PC-9 (cell line): Measurements from ENCODE around the gene PALLD. TPM values are rescaled to one million over a fixed set of nuclear protein-coding genes. Genes with fewer than 3 reads are reported as not detected.

Experiments used
- BruUV-seq: library from RNA; stranded (reverse); fragments of 400-500 nt; replicated peaks from 2 replicates; lab custom pipeline; 2021; lab: Mats Ljungman, UMichigan
- CTCF ChIA-PET: fragments of 300-600 bp; sonication (Branson Sonifier 250); formaldehyde crosslinking; loops from one replicate; lab custom pipeline; 2022; ENCODE audit warnings: antibody characterized with exemption; lab: Charles Lee
- POLR2A ChIA-PET: fragments of 300-600 bp; sonication (Branson Sonifier 250); formaldehyde crosslinking; loops from one replicate; lab custom pipeline; 2022; ENCODE audit warnings: antibody characterized with exemption; ENCODE audit not compliant: unreplicated experiment; lab: Charles Lee
- DNase-seq, 2 experiments: peaks; one replicate each; pipeline versions ENCODE4 v3.0.0 to v3.0.0-alpha.2; 2015 to 2022; ENCODE audit warnings: mixed read lengths in 1 of 2
- H2AFZ ChIP-seq: fragments of 200-600 bp; sonication (generic); 2 replicates; pipeline ENCODE4 v1.8.1; 2017; ENCODE audit warnings: antibody characterized with exemption
- H3F3A ChIP-seq: fragments of 200-600 bp; sonication (generic); 2 replicates; pipeline ENCODE4 v1.8.1; 2017; ENCODE audit warnings: antibody characterized with exemption, mild to moderate bottlenecking, low read depth; ENCODE audit not compliant: insufficient read depth
- H3K27ac ChIP-seq: fragments of 200-600 bp; sonication (generic); 2 replicates; pipeline ENCODE4 v1.6.1; 2016; ENCODE audit warnings: mixed run types
- H3K27me3 ChIP-seq: fragments of 200-600 bp; sonication (generic); 2 replicates; pipeline ENCODE4 v1.6.1; 2016; ENCODE audit warnings: low read depth, mixed run types; ENCODE audit not compliant: insufficient read depth
- H3K36me3 ChIP-seq: fragments of 200-600 bp; sonication (generic); 2 replicates; pipeline ENCODE4 v1.6.1; 2016; ENCODE audit warnings: low read depth, mixed run types
- H3K4me1 ChIP-seq: fragments of 200-600 bp; sonication (generic); replicated peaks from 2 replicates; pipeline ENCODE4 v1.6.1; 2016; ENCODE audit warnings: mixed run types; ENCODE audit not compliant: insufficient read depth
- H3K4me2 ChIP-seq: fragments of 200-600 bp; sonication (generic); 2 replicates; pipeline ENCODE4 v1.6.1; 2017; ENCODE audit warnings: mixed run types
- H3K4me3 ChIP-seq: fragments of 200-600 bp; sonication (generic); 2 replicates; pipeline ENCODE4 v1.6.1; 2016; ENCODE audit warnings: mixed run types
- H3K79me2 ChIP-seq: fragments of 200-600 bp; sonication (generic); 2 replicates; pipeline ENCODE4 v1.6.1; 2017; ENCODE audit warnings: low read depth, mixed run types
- H3K9me2 ChIP-seq: fragments of 200-600 bp; sonication (generic); 2 replicates; pipeline ENCODE4 v1.8.1; 2017; ENCODE audit warnings: mild to moderate bottlenecking; ENCODE audit not compliant: insufficient read depth
- H3K9me3 ChIP-seq: fragments of 200-600 bp; sonication (generic); 2 replicates; pipeline ENCODE4 v1.8.1; 2016; ENCODE audit warnings: low read depth; ENCODE audit not compliant: insufficient read depth
- H4K20me1 ChIP-seq: fragments of 200-600 bp; sonication (generic); 2 replicates; pipeline ENCODE4 v1.8.1; 2017; ENCODE audit not compliant: insufficient read depth
- EZH2 ChIP-seq: fragments of 200-600 bp; sonication (generic); IDR thresholded peaks from 2 replicates; pipeline ENCODE4 v1.8.0; 2017; ENCODE audit warnings: antibody characterized with exemption, low read depth
- intact Hi-C: fragments of 100-400 bp; cut with micrococcal nuclease; formaldehyde crosslinking; loops from one replicate; pipeline ENCODE4 v1.10.0; 2022; ENCODE audit not compliant: unreplicated experiment
- total RNA-seq: library from RNA; stranded (reverse); gene quantifications from 2 replicates; pipeline ENCODE4 v1.2.3, GENCODE V29; 2021
- TF ChIP-seq, protein P1 (sequence below): fragments of 200-600 bp; sonication (generic); conservative IDR thresholded peaks from 2 replicates; pipeline ENCODE4 v1.6.1; 2017; ENCODE audit warnings: mixed run types, antibody characterized with exemption, mild to moderate bottlenecking, moderate library complexity

The PALLD gene
- total RNA-seq, 1 experiment from 2014 or later: 156 TPM

DNA sequence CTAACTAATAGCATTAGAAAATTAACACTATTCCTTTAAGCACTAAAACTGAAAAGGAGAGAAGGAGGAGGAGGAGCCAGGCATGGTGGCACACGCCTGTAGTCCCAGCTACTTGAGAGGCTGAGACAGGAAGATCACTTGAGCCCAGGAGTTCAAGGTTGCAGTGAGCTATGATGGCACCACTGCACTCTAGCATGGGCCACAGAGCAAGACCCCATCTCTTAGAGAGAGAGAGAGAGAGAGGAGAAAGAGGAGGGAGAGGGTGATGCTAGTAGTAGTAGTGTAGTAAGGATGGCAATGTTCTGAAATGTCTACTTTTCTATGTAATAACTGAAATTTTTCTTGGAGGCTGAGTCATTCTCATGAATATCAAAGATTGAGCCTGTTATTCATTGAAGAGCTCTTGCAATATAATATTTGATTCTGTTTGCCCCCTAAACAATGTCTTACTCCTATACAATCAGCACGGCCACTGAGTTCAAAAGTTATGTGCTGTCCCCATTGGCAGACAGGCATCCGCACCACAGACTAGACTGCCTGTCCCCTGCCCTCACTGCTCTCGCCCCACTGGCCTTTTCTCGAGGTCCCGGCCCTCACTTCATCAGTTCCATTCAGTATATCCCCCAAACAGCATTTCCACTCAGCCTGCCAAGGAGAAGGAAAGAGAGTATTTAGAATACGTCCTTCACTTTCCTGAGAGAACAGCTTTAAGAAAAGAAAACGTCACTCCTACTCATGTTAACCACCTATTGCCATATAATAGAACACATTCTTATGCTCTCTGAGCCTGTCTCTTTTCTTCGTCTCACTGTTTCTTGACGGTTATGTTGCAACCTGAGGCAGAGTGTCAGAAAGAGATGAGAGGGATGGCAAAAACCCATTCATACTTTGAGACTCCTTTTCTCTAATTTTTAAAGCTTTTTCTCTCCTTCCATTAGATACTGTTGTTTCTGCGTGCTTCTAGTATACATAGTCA is 238.1 kb downstream of the PALLD start:
- intact Hi-C loops: no loop called here
- Histone ChIP-seq H3K4me2 (no peak overlapping the region), H3K27ac (no peak overlapping the region), H3K27me3 (no peaks in the 10 kb centered on the region), H3F3A (no peaks in the 10 kb centered on the region), H2AFZ (no peak overlapping the region), H3K36me3 (no peaks in the 10 kb centered on the region), H3K4me1 (no peaks in the 10 kb centered on the region), H3K79me2 (no peaks in the 10 kb centered on the region), H3K9me2 (no peaks in the 10 kb centered on the region), H3K9me3 (no peaks in the 10 kb centered on the region), H3K4me3 (no peak overlapping the region), H4K20me1 (no peaks in the 10 kb centered on the region)
- TF ChIP-seq, protein P1, sequence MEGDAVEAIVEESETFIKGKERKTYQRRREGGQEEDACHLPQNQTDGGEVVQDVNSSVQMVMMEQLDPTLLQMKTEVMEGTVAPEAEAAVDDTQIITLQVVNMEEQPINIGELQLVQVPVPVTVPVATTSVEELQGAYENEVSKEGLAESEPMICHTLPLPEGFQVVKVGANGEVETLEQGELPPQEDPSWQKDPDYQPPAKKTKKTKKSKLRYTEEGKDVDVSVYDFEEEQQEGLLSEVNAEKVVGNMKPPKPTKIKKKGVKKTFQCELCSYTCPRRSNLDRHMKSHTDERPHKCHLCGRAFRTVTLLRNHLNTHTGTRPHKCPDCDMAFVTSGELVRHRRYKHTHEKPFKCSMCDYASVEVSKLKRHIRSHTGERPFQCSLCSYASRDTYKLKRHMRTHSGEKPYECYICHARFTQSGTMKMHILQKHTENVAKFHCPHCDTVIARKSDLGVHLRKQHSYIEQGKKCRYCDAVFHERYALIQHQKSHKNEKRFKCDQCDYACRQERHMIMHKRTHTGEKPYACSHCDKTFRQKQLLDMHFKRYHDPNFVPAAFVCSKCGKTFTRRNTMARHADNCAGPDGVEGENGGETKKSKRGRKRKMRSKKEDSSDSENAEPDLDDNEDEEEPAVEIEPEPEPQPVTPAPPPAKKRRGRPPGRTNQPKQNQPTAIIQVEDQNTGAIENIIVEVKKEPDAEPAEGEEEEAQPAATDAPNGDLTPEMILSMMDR: no peak
- no peak for TF ChIP-seq EZH2
- no TSS peak for BruUV-seq
- ChIA-PET CTCF (interaction anchor here (0.6 kb wide), 1 partner anchor 39 kb away, joined by 3 read pairs; no protein-coding TSS in a partner anchor), POLR2A (interaction anchor here (0.6 kb wide), 1 partner anchor 354 kb away, joined by 4 read pairs; no protein-coding TSS in a partner anchor)
- DNase-seq: no peak

DNA sequence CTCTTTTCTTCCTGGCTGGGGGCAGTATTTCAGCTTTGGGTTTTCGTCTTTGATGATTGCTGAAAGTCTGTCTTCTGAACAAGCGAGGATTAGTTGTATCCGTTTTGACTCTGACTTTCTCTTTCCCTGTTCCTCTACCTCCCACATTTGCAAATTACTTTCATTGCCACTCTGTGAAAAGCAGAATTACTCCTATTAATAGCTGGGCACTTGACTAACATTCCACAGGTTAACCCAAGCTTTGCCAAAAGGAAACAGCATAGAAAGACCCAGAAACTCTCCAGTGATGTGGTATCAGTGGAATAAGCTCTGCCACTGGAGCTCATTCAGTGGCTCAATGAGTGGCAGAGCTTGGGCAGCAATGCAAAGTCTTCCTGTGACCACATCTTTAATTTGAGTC is 238.9 kb downstream of the PALLD start:
- Histone ChIP-seq H3K4me2 (no peak overlapping the region), H3K27me3 (no peaks in the 10 kb centered on the region), H3K36me3 (no peaks in the 10 kb centered on the region), H3K4me3 (no peak overlapping the region), H3K9me3 (no peaks in the 10 kb centered on the region), H3K79me2 (no peaks in the 10 kb centered on the region), H3F3A (no peaks in the 10 kb centered on the region), H3K4me1 (no peaks in the 10 kb centered on the region), H3K27ac (no peak overlapping the region), H2AFZ (no peak overlapping the region), H4K20me1 (no peaks in the 10 kb centered on the region), H3K9me2 (no peaks in the 10 kb centered on the region)
- BruUV-seq: no TSS peak
- ChIA-PET CTCF (interaction anchor here (0.6 kb wide), 1 partner anchor 40 kb away, joined by 3 read pairs; no protein-coding TSS in a partner anchor), POLR2A (interaction anchor here (0.6 kb wide), 1 partner anchor 353 kb away, joined by 4 read pairs; no protein-coding TSS in a partner anchor)
- TF ChIP-seq, protein P1: no peak
- no peak for TF ChIP-seq EZH2
- DNase-seq: no peak
- intact Hi-C loops: no loop called here

GRCh38 chr4:168736860-168737805 is 240.3 kb downstream of the PALLD start:
- CTCF ChIA-PET: no interaction called here

More at GRCh38 chr4:168736860-168737805, 240.3 kb downstream of the PALLD start:
- no peak overlapping the region for H2AFZ ChIP-seq
- BruUV-seq: no TSS peak
- H3K9me3 ChIP-seq: no peaks in the 10 kb centered on the region
- TF ChIP-seq, protein P1: no peak
- no peak for TF ChIP-seq EZH2
- intact Hi-C loops: no loop called here
- H3K36me3 ChIP-seq: no peaks in the 10 kb centered on the region
- no peaks in the 10 kb centered on the region for H3F3A ChIP-seq
- POLR2A ChIA-PET: interaction anchor here (0.7 kb wide), 1 partner anchor 115 kb away, joined by 6 read pairs; no protein-coding TSS in a partner anchor
- H3K27me3 ChIP-seq: no peaks in the 10 kb centered on the region
- H4K20me1 ChIP-seq: no peaks in the 10 kb centered on the region
- H3K4me1 ChIP-seq: no peaks in the 10 kb centered on the region
- no peaks in the 10 kb centered on the region for H3K79me2 ChIP-seq
- H3K9me2 ChIP-seq: no peaks in the 10 kb centered on the region
- H3K4me2 ChIP-seq: no peak overlapping the region
- no peak overlapping the region for H3K27ac ChIP-seq
- no peak overlapping the region for H3K4me3 ChIP-seq
- no peak for DNase-seq
